Measurements from ENCODE around the gene LILRB3. TPM values are rescaled to one million over a fixed set of nuclear protein-coding genes. Genes with fewer than 3 reads are reported as not detected.
"Not testable (repeated sequence)": the region's sequence is repeated elsewhere in the genome, so short reads cannot be mapped to it uniquely, and the experiment has no call there.

LILRB3 gene
- total RNA-seq, 5 donors from 2014 or later (not counting 1 experiment from before 2014, with no cell fraction given), result 0.72 to 2.8 (median 1.1) TPM

DNA sequence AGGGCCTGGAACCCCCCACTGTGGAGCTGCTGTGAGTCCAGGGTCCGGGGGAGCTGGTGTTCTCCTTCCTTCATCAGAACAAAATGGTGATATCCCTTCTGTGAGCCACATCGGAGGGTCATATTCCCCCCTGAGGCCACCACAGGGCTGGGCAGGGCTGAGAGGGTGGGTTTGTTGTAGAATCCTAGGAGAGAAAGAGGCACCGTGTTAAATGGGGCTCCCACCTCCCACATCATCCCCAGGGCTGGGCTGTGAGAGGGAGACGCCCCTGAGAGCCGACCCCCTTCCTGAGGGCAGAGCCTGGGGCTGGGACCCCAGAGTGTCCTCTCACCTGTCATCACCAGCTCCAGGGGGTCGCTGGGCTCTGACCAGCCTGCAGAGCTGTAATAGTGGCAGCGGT lies 860 bp downstream of the LILRB3 start:
- H3K27me3 Mint-ChIP-seq; H3K36me3 ChIP-seq (ENCODE audit: control insufficient read depth in 2 of 2, extremely low read depth in 1 of 2, insufficient read depth in 1 of 2, low read length in 1 of 2); H3K27ac ChIP-seq (ENCODE audit: low read length); DNase-seq; CTCF ChIA-PET; H3K36me3 Mint-ChIP-seq; H3K4me3 Mint-ChIP-seq; H3K9me3 Mint-ChIP-seq; ATAC-seq (replicated peaks in 1 of 4); H3K9me3 ChIP-seq; H3K4me3 ChIP-seq (ENCODE audit: control insufficient read depth in 1 of 2, extremely low read depth in 1 of 2, low read length in 1 of 2); H3K27me3 ChIP-seq (replicated peaks in 1 of 2; ENCODE audit: control insufficient read depth in 2 of 2, extremely low read depth in 1 of 2, insufficient read depth in 2 of 2, low read length in 1 of 2); POLR2A ChIA-PET; H3K27ac Mint-ChIP-seq: not testable (repeated sequence)
- peaks cover 4 to 10% (median 6%) of the 10 kb centered on the region in 3 donors for H3K4me1 Mint-ChIP-seq
- WGBS (ENCODE audit: insufficient coverage), result no CpG with 5 or more reads among the region's 7 CpGs
- peaks cover 0 to 13% of the 10 kb centered on the region in 2 experiments for H3K4me1 ChIP-seq (ENCODE audit: control insufficient read depth in 1 of 2, extremely low read depth in 1 of 2, insufficient read depth in 2 of 2, low read length in 2 of 2)

DNA sequence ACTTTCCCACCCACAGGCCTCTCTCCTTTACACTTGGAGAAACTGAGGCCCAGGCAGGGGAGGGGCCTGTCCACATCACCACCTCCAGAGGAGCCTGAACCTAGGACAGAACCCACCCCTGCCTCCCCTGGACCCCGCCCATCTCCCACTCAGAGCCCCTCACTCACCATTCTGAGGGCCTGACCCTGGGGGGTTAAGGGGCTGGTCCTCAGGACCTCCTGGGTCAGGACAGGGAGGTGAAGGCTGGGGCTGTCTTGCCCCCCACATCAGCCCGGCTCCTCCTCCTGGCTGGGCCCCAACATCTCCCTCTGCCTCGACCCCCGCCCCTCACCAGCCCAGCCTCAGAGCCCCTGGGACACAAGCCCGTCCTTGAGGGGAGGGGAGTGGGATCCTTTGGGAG lies 3.1 kb downstream of the LILRB3 start:
- H3K9me3 Mint-ChIP-seq; H3K27me3 ChIP-seq (replicated peaks in 1 of 2; ENCODE audit: control insufficient read depth in 2 of 2, extremely low read depth in 1 of 2, insufficient read depth in 2 of 2, low read length in 1 of 2); H3K27me3 Mint-ChIP-seq; H3K36me3 ChIP-seq (ENCODE audit: control insufficient read depth in 2 of 2, extremely low read depth in 1 of 2, insufficient read depth in 1 of 2, low read length in 1 of 2); POLR2A ChIA-PET; CTCF ChIA-PET; H3K27ac ChIP-seq (ENCODE audit: low read length); H3K4me3 ChIP-seq (ENCODE audit: control insufficient read depth in 1 of 2, extremely low read depth in 1 of 2, low read length in 1 of 2); DNase-seq; H3K4me3 Mint-ChIP-seq; ATAC-seq (replicated peaks in 1 of 4); H3K36me3 Mint-ChIP-seq; H3K27ac Mint-ChIP-seq; H3K9me3 ChIP-seq: not testable (repeated sequence)
- peaks cover 4 to 10% (median 6%) of the 10 kb centered on the region in 3 donors for H3K4me1 Mint-ChIP-seq
- WGBS (ENCODE audit: insufficient coverage), result no CpG with 5 or more reads among the region's 5 CpGs
- peaks cover 0 to 13% of the 10 kb centered on the region in 2 experiments for H3K4me1 ChIP-seq (ENCODE audit: control insufficient read depth in 1 of 2, extremely low read depth in 1 of 2, insufficient read depth in 2 of 2, low read length in 2 of 2)

DNA sequence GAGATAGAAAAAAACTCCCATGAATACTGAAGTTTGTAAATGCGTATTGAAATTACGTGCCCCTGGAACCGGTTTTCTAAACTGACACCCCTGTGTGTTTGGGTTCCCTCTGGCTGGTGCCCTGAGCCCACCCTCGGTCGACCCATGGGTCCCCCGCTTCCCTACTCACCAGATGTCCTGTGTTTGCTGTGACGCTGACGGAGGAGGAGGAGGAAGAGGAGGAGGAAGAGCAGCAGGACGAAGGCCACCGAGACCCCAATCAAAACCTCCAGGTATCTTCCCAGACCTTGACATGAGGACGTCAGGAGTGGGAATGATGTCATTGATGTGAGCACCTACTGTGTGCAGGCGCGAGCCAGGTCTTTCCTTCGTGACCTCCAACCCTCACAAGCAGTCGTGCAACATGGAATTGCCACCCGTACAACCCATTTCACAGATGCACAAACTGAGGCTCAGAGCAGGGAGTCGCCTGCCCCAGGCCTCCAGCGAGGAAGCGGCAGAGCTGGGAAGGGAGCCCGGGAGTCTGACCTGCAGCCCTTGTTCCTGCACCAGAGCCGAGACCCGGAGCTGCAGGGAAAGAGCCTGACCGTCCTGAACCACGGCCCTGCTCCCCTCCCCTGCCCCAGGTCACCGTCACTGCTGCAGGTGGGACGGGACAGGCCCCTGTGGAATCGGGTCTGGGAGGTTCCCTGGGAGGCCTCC lies 3.7 kb downstream of the LILRB3 start:
- no peak for ATAC-seq (replicated peaks in 1 of 4)
- H3K4me3 ChIP-seq (ENCODE audit: control insufficient read depth in 1 of 2, extremely low read depth in 1 of 2, low read length in 1 of 2), result no peak overlapping the region
- peaks cover 2 to 6% of the 10 kb centered on the region in 2 donors for H3K27me3 Mint-ChIP-seq
- H3K4me3 Mint-ChIP-seq, result no peak overlapping the region
- H3K36me3 ChIP-seq (ENCODE audit: control insufficient read depth in 2 of 2, extremely low read depth in 1 of 2, insufficient read depth in 1 of 2, low read length in 1 of 2), result no peaks in the 10 kb centered on the region
- ChIA-PET CTCF (no interaction called here), POLR2A (no interaction called here)
- peaks cover 4 to 10% (median 6%) of the 10 kb centered on the region in 3 donors for H3K4me1 Mint-ChIP-seq
- H3K9me3 Mint-ChIP-seq, result no peaks in the 10 kb centered on the region
- H3K27me3 ChIP-seq (replicated peaks in 1 of 2; ENCODE audit: control insufficient read depth in 2 of 2, extremely low read depth in 1 of 2, insufficient read depth in 2 of 2, low read length in 1 of 2), result peaks cover 0 to 3% of the 10 kb centered on the region in 2 experiments
- no peaks in the 10 kb centered on the region for H3K36me3 Mint-ChIP-seq
- H3K4me1 ChIP-seq (ENCODE audit: control insufficient read depth in 1 of 2, extremely low read depth in 1 of 2, insufficient read depth in 2 of 2, low read length in 2 of 2), result peaks cover 0 to 13% of the 10 kb centered on the region in 2 experiments
- 93% methylated on average over 17 of the region's 27 CpGs for WGBS (ENCODE audit: insufficient coverage)
- no peak overlapping the region for H3K27ac ChIP-seq (ENCODE audit: low read length)
- no peak for DNase-seq
- H3K9me3 ChIP-seq, result no peaks in the 10 kb centered on the region
- H3K27ac Mint-ChIP-seq, result no peak overlapping the region

DNA sequence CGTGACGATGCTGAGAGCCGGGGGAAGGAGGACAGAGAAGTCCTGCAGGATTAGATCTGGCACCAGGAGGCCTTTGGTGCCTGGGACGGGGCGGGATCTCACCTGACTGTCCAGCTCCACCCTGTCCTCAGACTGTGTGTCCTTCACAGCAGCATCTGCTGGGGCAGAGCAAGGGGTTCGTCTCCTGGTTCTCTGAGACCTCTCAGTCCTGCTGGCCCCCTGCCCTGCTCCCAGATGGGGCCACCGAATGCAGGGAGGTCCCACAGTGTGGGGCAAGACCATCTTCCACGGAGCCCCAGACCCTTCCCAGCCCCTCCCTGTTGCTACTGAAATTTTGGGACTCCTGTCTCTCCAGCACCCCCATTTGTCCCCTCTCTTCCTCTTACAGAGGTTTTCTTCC lies 4.5 kb downstream of the LILRB3 start:
- H3K4me1 Mint-ChIP-seq, result peaks cover 3 to 8% (median 5%) of the 10 kb centered on the region in 3 donors
- H3K4me3 Mint-ChIP-seq, result no peak overlapping the region
- H3K27ac Mint-ChIP-seq, result no peak overlapping the region
- DNase-seq (no peak), ATAC-seq (replicated peaks in 1 of 4) (no peak)
- Histone ChIP-seq H3K36me3 (ENCODE audit: control insufficient read depth in 2 of 2, extremely low read depth in 1 of 2, insufficient read depth in 1 of 2, low read length in 1 of 2) (no peaks in the 10 kb centered on the region), H3K4me3 (ENCODE audit: control insufficient read depth in 1 of 2, extremely low read depth in 1 of 2, low read length in 1 of 2) (no peak overlapping the region), H3K4me1 (ENCODE audit: control insufficient read depth in 1 of 2, extremely low read depth in 1 of 2, insufficient read depth in 2 of 2, low read length in 2 of 2) (peaks cover 0 to 9% of the 10 kb centered on the region in 2 experiments), H3K27ac (ENCODE audit: low read length) (no peak overlapping the region), H3K9me3 (no peaks in the 10 kb centered on the region), H3K27me3 (replicated peaks in 1 of 2; ENCODE audit: control insufficient read depth in 2 of 2, extremely low read depth in 1 of 2, insufficient read depth in 2 of 2, low read length in 1 of 2) (peaks cover 0 to 3% of the 10 kb centered on the region in 2 experiments)
- H3K36me3 Mint-ChIP-seq, result no peaks in the 10 kb centered on the region
- POLR2A ChIA-PET, result no interaction called here
- CTCF ChIA-PET, result no interaction called here
- H3K9me3 Mint-ChIP-seq, result no peaks in the 10 kb centered on the region
- 84% methylated on average over 7 of the region's 8 CpGs for WGBS (ENCODE audit: insufficient coverage)
- H3K27me3 Mint-ChIP-seq, result peaks cover 2% of the 10 kb centered on the region in 2 donors

DNA sequence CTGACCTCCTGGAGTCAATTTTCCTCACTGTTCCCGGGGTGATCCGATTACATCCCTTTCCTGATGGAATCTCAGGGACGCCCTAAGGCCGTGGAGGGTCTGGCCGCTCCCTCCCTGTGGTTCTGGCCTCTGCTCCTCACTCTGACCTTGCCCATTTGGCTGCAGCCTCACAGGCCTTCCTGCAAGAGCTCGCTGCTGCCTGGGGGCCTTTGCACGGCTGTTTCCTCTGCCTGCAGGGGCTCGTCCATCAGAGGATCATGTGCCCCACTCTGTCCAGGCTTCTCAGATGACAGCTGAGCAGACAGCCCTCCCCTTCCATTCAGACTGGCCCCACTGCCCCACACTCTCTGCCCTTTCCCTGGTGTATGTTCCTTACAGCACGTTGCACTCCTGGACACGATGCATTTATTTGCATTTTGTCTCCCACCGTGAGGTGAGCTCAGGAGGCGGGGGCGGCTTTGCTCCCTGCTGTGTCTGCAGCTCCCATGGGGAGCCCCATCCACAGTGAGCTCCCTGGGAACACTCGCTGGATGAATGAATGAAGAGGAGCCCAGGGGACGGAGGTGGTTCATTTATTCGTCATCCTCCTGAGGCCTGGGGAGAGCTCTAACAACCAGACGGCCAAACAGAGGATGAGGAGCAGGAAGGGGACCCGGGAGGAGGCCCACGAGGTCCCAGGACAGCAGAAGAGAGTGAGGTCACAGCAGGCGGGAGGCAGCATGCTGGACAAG lies 5.1 kb downstream of the LILRB3 start:
- H3K9me3 ChIP-seq; ATAC-seq (replicated peaks in 1 of 4); H3K4me3 Mint-ChIP-seq; H3K27me3 Mint-ChIP-seq; POLR2A ChIA-PET; H3K27ac Mint-ChIP-seq; H3K4me1 ChIP-seq (ENCODE audit: control insufficient read depth in 1 of 2, extremely low read depth in 1 of 2, insufficient read depth in 2 of 2, low read length in 2 of 2); H3K4me1 Mint-ChIP-seq; H3K36me3 Mint-ChIP-seq; H3K27ac ChIP-seq (ENCODE audit: low read length); H3K36me3 ChIP-seq (ENCODE audit: control insufficient read depth in 2 of 2, extremely low read depth in 1 of 2, insufficient read depth in 1 of 2, low read length in 1 of 2); CTCF ChIA-PET; DNase-seq; H3K9me3 Mint-ChIP-seq; H3K27me3 ChIP-seq (replicated peaks in 1 of 2; ENCODE audit: control insufficient read depth in 2 of 2, extremely low read depth in 1 of 2, insufficient read depth in 2 of 2, low read length in 1 of 2); H3K4me3 ChIP-seq (ENCODE audit: control insufficient read depth in 1 of 2, extremely low read depth in 1 of 2, low read length in 1 of 2): not testable (repeated sequence)
- WGBS (ENCODE audit: insufficient coverage), result 86% methylated on average over 7 of the region's 20 CpGs

DNA sequence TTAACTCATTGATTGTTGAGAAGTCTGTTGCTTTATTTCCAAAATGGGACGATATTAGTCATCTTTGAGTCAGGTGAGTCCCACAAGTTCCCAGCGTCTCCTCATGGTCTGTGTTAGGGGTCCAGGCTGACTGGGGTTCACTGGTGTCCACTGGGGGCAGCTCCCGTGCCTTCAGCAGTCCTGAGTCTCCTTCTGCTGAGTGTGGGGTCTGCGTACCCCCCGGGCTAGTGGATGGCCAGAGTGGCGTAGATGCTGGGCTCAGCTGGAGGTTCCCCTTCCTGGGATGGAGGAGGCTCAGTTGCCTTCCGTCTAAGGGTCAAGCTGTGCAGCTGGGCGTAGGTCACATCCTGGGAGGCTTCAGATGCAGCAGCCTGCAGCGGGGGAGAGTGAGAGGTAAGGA lies 5.9 kb downstream of the LILRB3 start:
- Histone ChIP-seq H3K36me3 (ENCODE audit: control insufficient read depth in 2 of 2, extremely low read depth in 1 of 2, insufficient read depth in 1 of 2, low read length in 1 of 2) (no peaks in the 10 kb centered on the region), H3K9me3 (no peaks in the 10 kb centered on the region), H3K27me3 (replicated peaks in 1 of 2; ENCODE audit: control insufficient read depth in 2 of 2, extremely low read depth in 1 of 2, insufficient read depth in 2 of 2, low read length in 1 of 2) (no peaks in the 10 kb centered on the region), H3K4me3 (ENCODE audit: control insufficient read depth in 1 of 2, extremely low read depth in 1 of 2, low read length in 1 of 2) (no peak overlapping the region), H3K4me1 (ENCODE audit: control insufficient read depth in 1 of 2, extremely low read depth in 1 of 2, insufficient read depth in 2 of 2, low read length in 2 of 2) (no peaks in the 10 kb centered on the region), H3K27ac (ENCODE audit: low read length) (no peak overlapping the region)
- no peaks in the 10 kb centered on the region for H3K9me3 Mint-ChIP-seq
- peaks cover 0 to 8% (median 3%) of the 10 kb centered on the region in 3 donors for H3K4me1 Mint-ChIP-seq
- no peak for ATAC-seq (replicated peaks in 1 of 4)
- no peaks in the 10 kb centered on the region for H3K36me3 Mint-ChIP-seq
- no peak for DNase-seq
- 72% methylated on average over 6 of the region's 9 CpGs for WGBS (ENCODE audit: insufficient coverage)
- POLR2A ChIA-PET, result no interaction called here
- CTCF ChIA-PET, result no interaction called here
- H3K4me3 Mint-ChIP-seq, result no peak overlapping the region
- peaks cover 0 to 2% of the 10 kb centered on the region in 2 donors for H3K27me3 Mint-ChIP-seq
- H3K27ac Mint-ChIP-seq, result no peak overlapping the region

Data from T-cell (primary cell).